Loucy (cell line): Measurements from ENCODE around the gene PROSER2.

Experiments used
- H2AFZ ChIP-seq: fragments of 200-600 bp; sonication (generic); 2 replicates; pipeline ENCODE4 v1.6.0; 2016; ENCODE audit warnings: antibody characterized with exemption, mild to moderate bottlenecking, low read length, moderate library complexity
- H3F3A ChIP-seq: fragments of 200-600 bp; 2 replicates; pipeline ENCODE4 v1.6.0; 2016; ENCODE audit warnings: antibody characterized with exemption, low read depth, mild to moderate bottlenecking
- H3K27me3 ChIP-seq: fragments of 200-600 bp; sonication (generic); 2 replicates; pipeline ENCODE4 v1.6.1; 2014; ENCODE audit warnings: low read length, mild to moderate bottlenecking; ENCODE audit not compliant: insufficient read depth, poor library complexity, severe bottlenecking
- H3K36me3 ChIP-seq: fragments of 200-600 bp; sonication (generic); 2 replicates; pipeline ENCODE4 v1.6.1; 2016; ENCODE audit warnings: low read length; ENCODE audit not compliant: insufficient read depth
- H3K4me1 ChIP-seq: fragments of 200-600 bp; sonication (generic); 2 replicates; pipeline ENCODE4 v1.5.1; 2014; ENCODE audit warnings: low read length, mild to moderate bottlenecking; ENCODE audit not compliant: insufficient read depth, poor library complexity, severe bottlenecking
- H3K4me2 ChIP-seq: fragments of 200-600 bp; sonication (generic); 2 replicates; pipeline ENCODE4 v1.6.0; 2014; ENCODE audit warnings: antibody characterized with exemption, low read length, low read depth, mild to moderate bottlenecking; ENCODE audit not compliant: poor library complexity, severe bottlenecking
- H3K4me3 ChIP-seq: fragments of 200-600 bp; sonication (generic); 2 replicates; pipeline ENCODE4 v1.5.1; 2014; ENCODE audit warnings: low read length, mild to moderate bottlenecking, mixed read lengths; ENCODE audit not compliant: poor library complexity, severe bottlenecking
- H3K79me2 ChIP-seq: fragments of 200-600 bp; sonication (generic); 2 replicates; pipeline ENCODE4 v1.6.1; 2014; ENCODE audit warnings: low read length; ENCODE audit not compliant: insufficient read depth
- H3K9ac ChIP-seq: fragments of 200-600 bp; sonication (generic); 2 replicates; pipeline ENCODE4 v1.6.0; 2014; ENCODE audit warnings: mild to moderate bottlenecking, low read depth, low read length, moderate library complexity; ENCODE audit not compliant: poor library complexity, severe bottlenecking
- H3K9me2 ChIP-seq: fragments of 200-600 bp; sonication (generic); replicated peaks from 2 replicates; pipeline ENCODE4 v1.6.1; 2016; ENCODE audit warnings: low read depth, low read length, mixed read lengths
- H3K9me3 ChIP-seq: fragments of 200-600 bp; sonication (generic); 2 replicates; pipeline ENCODE4 v1.6.1; 2014; ENCODE audit warnings: mild to moderate bottlenecking, antibody characterized with exemption, low read length, low read depth; ENCODE audit not compliant: insufficient read depth
- H4K20me1 ChIP-seq: fragments of 200-600 bp; sonication (generic); 2 replicates; pipeline ENCODE4 v1.6.0; 2014; ENCODE audit warnings: antibody characterized with exemption, low read length, mild to moderate bottlenecking; ENCODE audit not compliant: insufficient read depth, poor library complexity, severe bottlenecking
- EZH2phosphoT487 ChIP-seq: fragments of 200-600 bp; IDR thresholded peaks from 2 replicates; pipeline ENCODE4 v1.6.1; 2018; ENCODE audit warnings: antibody characterized with exemption, mild to moderate bottlenecking, moderate library complexity, borderline replicate concordance
- TF ChIP-seq, protein P1 (sequence below): fragments of 200-600 bp; sonication (generic); conservative IDR thresholded peaks from 2 replicates; pipeline ENCODE4 v1.5.1; 2014; ENCODE audit warnings: mild to moderate bottlenecking, antibody characterized with exemption, low read length

PROSER2 gene

DNA sequence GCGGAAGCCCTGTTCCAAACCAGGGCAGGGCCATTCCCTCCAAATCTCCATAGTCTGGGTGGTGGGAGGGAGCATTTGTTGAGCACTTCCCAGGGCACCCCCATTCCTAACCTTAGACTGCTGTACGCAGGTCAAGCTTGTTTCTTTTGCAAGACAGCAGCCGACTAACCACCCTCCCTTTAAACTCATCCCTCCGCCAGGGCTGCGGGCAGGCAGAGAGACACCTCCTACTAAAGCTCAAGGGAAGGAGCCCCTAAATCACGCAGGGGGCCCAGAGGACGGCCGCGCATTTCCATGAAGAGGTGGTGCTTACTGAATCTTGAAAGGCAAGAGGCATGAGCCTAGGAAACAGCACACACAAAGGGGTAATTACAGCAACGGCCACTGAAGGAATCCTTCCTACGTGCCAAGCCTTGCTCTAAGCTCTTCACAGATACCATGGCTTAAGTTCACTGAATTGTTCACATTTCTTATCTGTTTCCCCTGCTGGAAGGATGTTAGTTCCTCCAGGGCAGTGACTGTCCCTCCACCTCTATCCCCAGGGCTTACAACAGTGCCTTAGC lies 90.0 kb downstream of the PROSER2 start:
- Histone ChIP-seq H3K4me3 (no peak overlapping the region), H3F3A (no peaks in the 10 kb centered on the region), H3K79me2 (no peaks in the 10 kb centered on the region), H3K9me3 (no peaks in the 10 kb centered on the region), H3K4me2 (no peak overlapping the region), H2AFZ (no peak overlapping the region), H4K20me1 (no peaks in the 10 kb centered on the region), H3K9ac (no peak overlapping the region), H3K4me1 (no peaks in the 10 kb centered on the region), H3K36me3 (no peaks in the 10 kb centered on the region), H3K9me2 (no peaks in the 10 kb centered on the region), H3K27me3 (no peaks in the 10 kb centered on the region)
- TF ChIP-seq, protein P1, sequence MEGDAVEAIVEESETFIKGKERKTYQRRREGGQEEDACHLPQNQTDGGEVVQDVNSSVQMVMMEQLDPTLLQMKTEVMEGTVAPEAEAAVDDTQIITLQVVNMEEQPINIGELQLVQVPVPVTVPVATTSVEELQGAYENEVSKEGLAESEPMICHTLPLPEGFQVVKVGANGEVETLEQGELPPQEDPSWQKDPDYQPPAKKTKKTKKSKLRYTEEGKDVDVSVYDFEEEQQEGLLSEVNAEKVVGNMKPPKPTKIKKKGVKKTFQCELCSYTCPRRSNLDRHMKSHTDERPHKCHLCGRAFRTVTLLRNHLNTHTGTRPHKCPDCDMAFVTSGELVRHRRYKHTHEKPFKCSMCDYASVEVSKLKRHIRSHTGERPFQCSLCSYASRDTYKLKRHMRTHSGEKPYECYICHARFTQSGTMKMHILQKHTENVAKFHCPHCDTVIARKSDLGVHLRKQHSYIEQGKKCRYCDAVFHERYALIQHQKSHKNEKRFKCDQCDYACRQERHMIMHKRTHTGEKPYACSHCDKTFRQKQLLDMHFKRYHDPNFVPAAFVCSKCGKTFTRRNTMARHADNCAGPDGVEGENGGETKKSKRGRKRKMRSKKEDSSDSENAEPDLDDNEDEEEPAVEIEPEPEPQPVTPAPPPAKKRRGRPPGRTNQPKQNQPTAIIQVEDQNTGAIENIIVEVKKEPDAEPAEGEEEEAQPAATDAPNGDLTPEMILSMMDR = no peak
- TF ChIP-seq EZH2phosphoT487 = no peak

GRCh38 chr10:11918384-11918783 lies 95.2 kb downstream of the PROSER2 start:
- Histone ChIP-seq H3K9me3 (no peaks in the 10 kb centered on the region), H3K36me3 (peaks cover 41% of the 10 kb centered on the region; the same call in 1 of the 2 replicates), H3K4me2 (no peak overlapping the region), H3K27me3 (no peaks in the 10 kb centered on the region), H4K20me1 (no peaks in the 10 kb centered on the region), H3K4me3 (no peak overlapping the region), H3K9ac (no peak overlapping the region), H3K9me2 (no peaks in the 10 kb centered on the region), H3K4me1 (peaks cover 8% of the 10 kb centered on the region), H2AFZ (no peak overlapping the region), H3F3A (no peaks in the 10 kb centered on the region), H3K79me2 (no peaks in the 10 kb centered on the region)
- no peak for TF ChIP-seq EZH2phosphoT487
- TF ChIP-seq, protein P1 = no peak

DNA sequence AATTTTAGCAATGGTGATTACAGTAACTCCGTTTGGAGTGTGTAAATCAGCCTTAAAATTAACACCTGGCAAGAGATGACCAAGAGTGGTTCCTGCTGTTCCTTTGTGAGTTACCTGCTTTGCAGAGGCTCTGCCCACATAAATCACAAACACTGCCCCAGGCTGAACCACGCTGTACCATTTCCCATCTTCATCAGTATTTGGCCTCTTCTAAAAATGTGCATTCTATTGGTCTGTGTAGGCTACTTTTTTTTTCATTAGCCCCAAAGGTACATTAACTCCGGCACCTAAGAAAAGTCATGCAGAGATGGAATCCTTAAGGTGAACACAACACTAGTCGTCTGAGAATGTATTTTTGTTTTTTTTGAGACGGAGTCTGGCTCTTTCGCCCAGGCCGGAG lies 96.1 kb downstream of the PROSER2 start:
- Histone ChIP-seq H2AFZ (no peak overlapping the region), H3F3A (no peaks in the 10 kb centered on the region), H4K20me1 (no peaks in the 10 kb centered on the region), H3K79me2 (no peaks in the 10 kb centered on the region), H3K4me1 (peaks cover 8% of the 10 kb centered on the region), H3K4me2 (no peak overlapping the region), H3K9me3 (no peaks in the 10 kb centered on the region), H3K9ac (no peak overlapping the region), H3K27me3 (no peaks in the 10 kb centered on the region), H3K4me3 (no peak overlapping the region), H3K9me2 (no peaks in the 10 kb centered on the region), H3K36me3 (peaks cover 46% of the 10 kb centered on the region; the same call in 1 of the 2 replicates)
- no peak for TF ChIP-seq EZH2phosphoT487
- TF ChIP-seq, protein P1 = no peak
